ENCODE data around the gene RPS6KA4. TPM values are rescaled to one million over a fixed set of nuclear protein-coding genes. Genes with fewer than 3 reads are reported as not detected.
"Not testable (repeated sequence)": the region's sequence is repeated elsewhere in the genome, so short reads cannot be mapped to it uniquely, and the experiment has no call there.

RPS6KA4 gene
- total and polyA plus RNA-seq, 2 of the 13 experiments (the other 11 are each of a cell fraction or from before 2014, with no cell fraction given) = 8.9 to 14.2 TPM

- DNase-seq (ENCODE audit: low spot score); H3K4me2 ChIP-seq (ENCODE audit: low read depth, low read length); FAIRE-seq; in situ Hi-C loops (cut with HindIII; ENCODE audit: extremely low pct_ligation_motif_present, low pct_unique_long_range_greater_than_20kb); BruUV-seq (replicated peaks); H3K4me1 ChIP-seq (ENCODE audit: insufficient read depth, low read length); CTCF ChIA-PET (ENCODE audit: low intra/inter-chr PET ratio, low total read pairs); POLR2A ChIA-PET; H2AFZ ChIP-seq (ENCODE audit: low read length); H4K20me1 ChIP-seq (ENCODE audit: insufficient read depth, low read length); H3K4me3 ChIP-seq (replicated peaks in 1 of 3; ENCODE audit: insufficient read depth in 1 of 3, low read depth in 2 of 3, low read length in 3 of 3); ATAC-seq; H3K9me3 ChIP-seq (ENCODE audit: low read length); H3K36me3 ChIP-seq (replicated peaks in 1 of 2; ENCODE audit: control insufficient read depth in 1 of 2, insufficient read depth in 2 of 2, low read length in 2 of 2); intact Hi-C loops (cut with micrococcal nuclease; ENCODE audit: unreplicated experiment); H3K27ac ChIP-seq (ENCODE audit: extremely low read length, insufficient read depth, low read length); H3K9ac ChIP-seq (ENCODE audit: insufficient read depth, low read depth, low read length); H3K79me2 ChIP-seq (ENCODE audit: insufficient read depth, low read length): not testable (repeated sequence)
- peaks cover 1 to 11% of the 10 kb centered on the region in 2 experiments; a peak in 2 of 5 replicates for H3K27me3 ChIP-seq (ENCODE audit: control insufficient read depth in 1 of 2, insufficient read depth in 2 of 2, low read length in 2 of 2)
- 29% methylated on average over 7 of the region's 7 CpGs for WGBS (ENCODE audit: low lambda C conversion rate)
These were observed 59.3 kb downstream of the RPS6KA4 start for GRCh38 chr11:64418233-64418632.

- ATAC-seq = no peak
These were observed 60.4 kb downstream of the RPS6KA4 start for GRCh38 chr11:64419257-64419790.

More at GRCh38 chr11:64419257-64419790, 60.4 kb downstream of the RPS6KA4 start:
- Histone ChIP-seq H3K4me1 (ENCODE audit: insufficient read depth, low read length) (no peaks in the 10 kb centered on the region), H4K20me1 (ENCODE audit: insufficient read depth, low read length) (no peaks in the 10 kb centered on the region), H3K36me3 (replicated peaks in 1 of 2; ENCODE audit: control insufficient read depth in 1 of 2, insufficient read depth in 2 of 2, low read length in 2 of 2) (no peaks in the 10 kb centered on the region), H3K9ac (ENCODE audit: insufficient read depth, low read depth, low read length) (no peak overlapping the region), H3K4me2 (ENCODE audit: low read depth, low read length) (no peak overlapping the region), H3K27ac (ENCODE audit: extremely low read length, insufficient read depth, low read length) (no peak overlapping the region), H3K79me2 (ENCODE audit: insufficient read depth, low read length) (no peaks in the 10 kb centered on the region), H3K27me3 (ENCODE audit: control insufficient read depth in 1 of 2, insufficient read depth in 2 of 2, low read length in 2 of 2) (peaks cover 1 to 21% of the 10 kb centered on the region in 2 experiments; a peak in 2 of 5 replicates), H2AFZ (ENCODE audit: low read length) (no peak overlapping the region), H3K9me3 (ENCODE audit: low read length) (no peaks in the 10 kb centered on the region), H3K4me3 (replicated peaks in 1 of 3; ENCODE audit: insufficient read depth in 1 of 3, low read depth in 2 of 3, low read length in 3 of 3) (no peak overlapping the region)
- DNase-seq (ENCODE audit: low spot score) = no peak
- POLR2A ChIA-PET = no interaction called here
- CTCF ChIA-PET (ENCODE audit: low intra/inter-chr PET ratio, low total read pairs) = no interaction called here
- TF ChIP-seq NFE2L1 (CRISPR knock-in tag; IDR thresholded peaks at IDR 0.05; ENCODE audit: borderline replicate concordance) (no peak), PRDM4 (CRISPR knock-in tag; IDR thresholded peaks at IDR 0.05; ENCODE audit: borderline replicate concordance) (no peak), ZNF550 (CRISPR knock-in tag; IDR thresholded peaks at IDR 0.05; ENCODE audit: borderline replicate concordance) (no peak), ARID3A (IDR thresholded peaks at IDR 0.05; ENCODE audit: low read depth, low read length) (no peak), SUZ12 (IDR thresholded peaks at IDR 0.05; ENCODE audit: low read depth, low read length) (no peak), TCF12 (IDR thresholded peaks at IDR 0.05) (no peak), TCF12 (CRISPR knock-in tag; IDR thresholded peaks at IDR 0.05) (no peak), TEAD2 (CRISPR knock-in tag; IDR thresholded peaks at IDR 0.05) (no peak), ZFP37 (CRISPR knock-in tag; IDR thresholded peaks at IDR 0.05; ENCODE audit: borderline replicate concordance) (no peak), RARA (CRISPR knock-in tag; IDR thresholded peaks at IDR 0.05) (no peak)
- WGBS (ENCODE audit: low lambda C conversion rate) = 68% methylated on average over 5 of the region's 11 CpGs
- BruUV-seq (replicated peaks) = no TSS peak
- in situ Hi-C loops (cut with HindIII; ENCODE audit: extremely low pct_ligation_motif_present, low pct_unique_long_range_greater_than_20kb) = no loop called here
- FAIRE-seq = no peak
- intact Hi-C loops (cut with micrococcal nuclease; ENCODE audit: unreplicated experiment) = no loop called here
